Esophagus muscularis mucosa (tissue), 3 donors: ENCODE results near the gene SOX14.

Experiments used
- POLR2A ChIP-seq: fragments of 450-650 bp; IDR thresholded peaks from one replicate; pipeline ENCODE4 v1.6.1; 2017; ENCODE audit warnings: antibody characterized with exemption, moderate library complexity, mild to moderate bottlenecking, low read depth
- TF ChIP-seq, protein P1 (sequence below), 3 experiments: fragments of 200-600 bp in 2 of 3; fragments of 450-650 bp in 1 of 3; sonication (generic) in 2 of 3; IDR thresholded peaks; one replicate each; pipeline ENCODE4 v1.5.1; 2017 to 2019; ENCODE audit warnings: antibody characterized with exemption in 3 of 3, mild to moderate bottlenecking in 2 of 3, moderate library complexity in 1 of 3

DNA sequence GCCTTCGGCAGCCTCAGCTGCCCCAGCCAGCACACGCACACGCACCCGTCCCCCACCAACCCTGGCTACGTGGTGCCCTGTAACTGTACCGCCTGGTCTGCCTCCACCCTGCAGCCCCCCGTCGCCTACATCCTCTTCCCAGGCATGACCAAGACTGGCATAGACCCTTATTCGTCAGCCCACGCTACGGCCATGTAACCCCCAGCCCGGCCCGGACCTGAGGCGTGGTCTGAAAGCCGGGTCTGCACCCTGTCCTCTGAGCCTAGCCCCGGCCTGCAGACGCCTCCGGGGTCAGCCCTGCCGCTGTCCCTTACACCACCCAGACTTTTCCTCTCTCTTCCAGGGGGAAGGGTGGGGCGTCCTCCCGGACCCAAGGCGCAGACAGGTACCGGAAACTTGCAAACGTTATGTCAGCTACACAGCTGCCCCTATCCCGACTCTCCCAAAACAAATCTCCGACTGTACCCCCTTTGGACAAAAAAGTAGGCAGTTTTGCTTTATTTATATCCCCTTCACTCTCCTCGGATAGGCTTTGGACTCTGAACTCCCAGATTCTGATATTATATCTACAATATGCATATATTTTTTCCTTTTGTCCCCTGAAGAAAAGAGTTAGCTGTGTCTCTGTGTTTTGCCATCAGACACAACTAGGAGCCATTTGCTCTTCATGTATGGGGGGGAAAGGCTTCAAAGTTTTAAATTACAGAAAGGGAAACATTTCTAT, 1.4 kb downstream of the SOX14 start:
- TF ChIP-seq POLR2A, result no peak
- TF ChIP-seq, protein P1, sequence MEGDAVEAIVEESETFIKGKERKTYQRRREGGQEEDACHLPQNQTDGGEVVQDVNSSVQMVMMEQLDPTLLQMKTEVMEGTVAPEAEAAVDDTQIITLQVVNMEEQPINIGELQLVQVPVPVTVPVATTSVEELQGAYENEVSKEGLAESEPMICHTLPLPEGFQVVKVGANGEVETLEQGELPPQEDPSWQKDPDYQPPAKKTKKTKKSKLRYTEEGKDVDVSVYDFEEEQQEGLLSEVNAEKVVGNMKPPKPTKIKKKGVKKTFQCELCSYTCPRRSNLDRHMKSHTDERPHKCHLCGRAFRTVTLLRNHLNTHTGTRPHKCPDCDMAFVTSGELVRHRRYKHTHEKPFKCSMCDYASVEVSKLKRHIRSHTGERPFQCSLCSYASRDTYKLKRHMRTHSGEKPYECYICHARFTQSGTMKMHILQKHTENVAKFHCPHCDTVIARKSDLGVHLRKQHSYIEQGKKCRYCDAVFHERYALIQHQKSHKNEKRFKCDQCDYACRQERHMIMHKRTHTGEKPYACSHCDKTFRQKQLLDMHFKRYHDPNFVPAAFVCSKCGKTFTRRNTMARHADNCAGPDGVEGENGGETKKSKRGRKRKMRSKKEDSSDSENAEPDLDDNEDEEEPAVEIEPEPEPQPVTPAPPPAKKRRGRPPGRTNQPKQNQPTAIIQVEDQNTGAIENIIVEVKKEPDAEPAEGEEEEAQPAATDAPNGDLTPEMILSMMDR (IDR thresholded peaks at IDR 0.05), result no peak
